ENCODE data around the gene SETBP1. TPM values are rescaled to one million over a fixed set of nuclear protein-coding genes. Genes with fewer than 3 reads are reported as not detected.

The SETBP1 gene
- total RNA-seq, 2 experiments from 2014 or later: 6.4 to 6.7 TPM

- Mint-ChIP-seq H3K36me3 (no peaks in the 10 kb centered on the region), H3K9me3 (no peaks in the 10 kb centered on the region), H3K27me3 (peaks cover 2% of the 10 kb centered on the region), H3K4me3 (no peak overlapping the region), H3K27ac (no peak overlapping the region), H3K4me1 (ENCODE audit: low read depth) (no peaks in the 10 kb centered on the region)
- intact Hi-C loops (cut with micrococcal nuclease): no loop called here
- no peak for DNase-seq
- CTCF ChIA-PET: interaction anchor here (0.9 kb wide), 1 partner anchor 301 kb away, joined by 3 read pairs; no protein-coding TSS in a partner anchor
- POLR2A ChIA-PET: no interaction called here
Measured at GRCh38 chr18:44979748-44980147, 299.1 kb downstream of the SETBP1 start.

- ChIA-PET CTCF (no interaction called here), POLR2A (no interaction called here)
Measured at GRCh38 chr18:44981121-44981520, 300.4 kb downstream of the SETBP1 start.

GRCh38 chr18:44986933-44987332 is 306.2 kb downstream of the SETBP1 start:
- intact Hi-C loops (cut with micrococcal nuclease): no loop called here
- DNase-seq: no peak
- H3K9me3 Mint-ChIP-seq: no peaks in the 10 kb centered on the region
- CTCF ChIA-PET: no interaction called here
- H3K27ac Mint-ChIP-seq: no peak overlapping the region
- no peaks in the 10 kb centered on the region for H3K36me3 Mint-ChIP-seq
- H3K4me3 Mint-ChIP-seq: no peak overlapping the region
- no peaks in the 10 kb centered on the region for H3K27me3 Mint-ChIP-seq
- POLR2A ChIA-PET: no interaction called here
- H3K4me1 Mint-ChIP-seq (ENCODE audit: low read depth): no peaks in the 10 kb centered on the region

More at GRCh38 chr18:44981121-44981520, 300.4 kb downstream of the SETBP1 start:
- no peaks in the 10 kb centered on the region for H3K36me3 Mint-ChIP-seq
- H3K4me1 Mint-ChIP-seq (ENCODE audit: low read depth): no peaks in the 10 kb centered on the region
- no peaks in the 10 kb centered on the region for H3K27me3 Mint-ChIP-seq
- H3K27ac Mint-ChIP-seq: no peak overlapping the region
- H3K9me3 Mint-ChIP-seq: no peaks in the 10 kb centered on the region
- DNase-seq: no peak
- intact Hi-C loops (cut with micrococcal nuclease): no loop called here
- no peak overlapping the region for H3K4me3 Mint-ChIP-seq

- POLR2A ChIA-PET: no interaction called here
- no peak for DNase-seq
- no peaks in the 10 kb centered on the region for H3K9me3 Mint-ChIP-seq
- no peak overlapping the region for H3K27ac Mint-ChIP-seq
- intact Hi-C loops (cut with micrococcal nuclease): no loop called here
- CTCF ChIA-PET: no interaction called here
- no peaks in the 10 kb centered on the region for H3K36me3 Mint-ChIP-seq
- no peaks in the 10 kb centered on the region for H3K4me1 Mint-ChIP-seq (ENCODE audit: low read depth)
- H3K27me3 Mint-ChIP-seq: no peaks in the 10 kb centered on the region
- no peak overlapping the region for H3K4me3 Mint-ChIP-seq
Measured at GRCh38 chr18:44987371-44987770, 306.7 kb downstream of the SETBP1 start.

- ChIA-PET POLR2A (no interaction called here), CTCF (no interaction called here)
- H3K27me3 Mint-ChIP-seq: no peaks in the 10 kb centered on the region
- no peak for DNase-seq
- no peak overlapping the region for H3K4me3 Mint-ChIP-seq
- no peaks in the 10 kb centered on the region for H3K36me3 Mint-ChIP-seq
- intact Hi-C loops (cut with micrococcal nuclease): no loop called here
- no peaks in the 10 kb centered on the region for H3K9me3 Mint-ChIP-seq
- H3K27ac Mint-ChIP-seq: no peak overlapping the region
- H3K4me1 Mint-ChIP-seq (ENCODE audit: low read depth): no peaks in the 10 kb centered on the region
Measured at GRCh38 chr18:44988821-44989587, 308.3 kb downstream of the SETBP1 start.

GRCh38 chr18:44996261-44996660 is 315.6 kb downstream of the SETBP1 start:
- POLR2A ChIA-PET: no interaction called here
- CTCF ChIA-PET: no interaction called here

GRCh38 chr18:44997174-44997573 is 316.5 kb downstream of the SETBP1 start:
- DNase-seq: no peak
- H3K36me3 Mint-ChIP-seq: no peaks in the 10 kb centered on the region
- no peaks in the 10 kb centered on the region for H3K4me1 Mint-ChIP-seq (ENCODE audit: low read depth)
- no peak overlapping the region for H3K27ac Mint-ChIP-seq
- intact Hi-C loops (cut with micrococcal nuclease): no loop called here
- H3K27me3 Mint-ChIP-seq: no peaks in the 10 kb centered on the region
- H3K9me3 Mint-ChIP-seq: peaks cover 3% of the 10 kb centered on the region
- ChIA-PET CTCF (no interaction called here), POLR2A (no interaction called here)
- H3K4me3 Mint-ChIP-seq: no peak overlapping the region

More at GRCh38 chr18:44996261-44996660, 315.6 kb downstream of the SETBP1 start:
- intact Hi-C loops (cut with micrococcal nuclease): no loop called here
- no peak overlapping the region for H3K27ac Mint-ChIP-seq
- peaks cover 3% of the 10 kb centered on the region for H3K9me3 Mint-ChIP-seq
- DNase-seq: no peak
- H3K4me3 Mint-ChIP-seq: no peak overlapping the region
- H3K27me3 Mint-ChIP-seq: no peaks in the 10 kb centered on the region
- no peaks in the 10 kb centered on the region for H3K4me1 Mint-ChIP-seq (ENCODE audit: low read depth)
- H3K36me3 Mint-ChIP-seq: no peaks in the 10 kb centered on the region

GRCh38 chr18:44998360-44998759 is 317.7 kb downstream of the SETBP1 start:
- Mint-ChIP-seq H3K4me1 (ENCODE audit: low read depth) (no peaks in the 10 kb centered on the region), H3K27me3 (no peaks in the 10 kb centered on the region), H3K9me3 (peaks cover 3% of the 10 kb centered on the region), H3K36me3 (no peaks in the 10 kb centered on the region), H3K4me3 (no peak overlapping the region), H3K27ac (no peak overlapping the region)
- intact Hi-C loops (cut with micrococcal nuclease): no loop called here
- POLR2A ChIA-PET: no interaction called here
- CTCF ChIA-PET: no interaction called here
- DNase-seq: no peak

- ChIA-PET CTCF (no interaction called here), POLR2A (no interaction called here)
- no peak overlapping the region for H3K27ac Mint-ChIP-seq
- no peak overlapping the region for H3K4me3 Mint-ChIP-seq
- DNase-seq: no peak
- H3K9me3 Mint-ChIP-seq: no peaks in the 10 kb centered on the region
- intact Hi-C loops (cut with micrococcal nuclease): no loop called here
- no peaks in the 10 kb centered on the region for H3K27me3 Mint-ChIP-seq
- H3K36me3 Mint-ChIP-seq: no peaks in the 10 kb centered on the region
- H3K4me1 Mint-ChIP-seq (ENCODE audit: low read depth): peaks cover 6% of the 10 kb centered on the region
Measured at GRCh38 chr18:45004546-45005080, 323.9 kb downstream of the SETBP1 start.

- peaks cover 10% of the 10 kb centered on the region for H3K4me1 Mint-ChIP-seq (ENCODE audit: low read depth)
- DNase-seq: no peak
- H3K27me3 Mint-ChIP-seq: peaks cover under 1% of the 10 kb centered on the region
- no peaks in the 10 kb centered on the region for H3K36me3 Mint-ChIP-seq
- H3K4me3 Mint-ChIP-seq: no peak overlapping the region
- H3K9me3 Mint-ChIP-seq: no peaks in the 10 kb centered on the region
- intact Hi-C loops (cut with micrococcal nuclease): no loop called here
- ChIA-PET CTCF (no interaction called here), POLR2A (no interaction called here)
- H3K27ac Mint-ChIP-seq: no peak overlapping the region
Measured at GRCh38 chr18:45006934-45007333, 326.2 kb downstream of the SETBP1 start.

- DNase-seq: no peak
- CTCF ChIA-PET: no interaction called here
- POLR2A ChIA-PET: no interaction called here
- Mint-ChIP-seq H3K4me3 (no peak overlapping the region), H3K36me3 (no peaks in the 10 kb centered on the region), H3K4me1 (ENCODE audit: low read depth) (peaks cover 10% of the 10 kb centered on the region), H3K27ac (no peak overlapping the region), H3K27me3 (peaks cover 2% of the 10 kb centered on the region), H3K9me3 (no peaks in the 10 kb centered on the region)
- intact Hi-C loops (cut with micrococcal nuclease): no loop called here
Measured at GRCh38 chr18:45007531-45007930, 326.8 kb downstream of the SETBP1 start.

- no peak overlapping the region for H3K27ac Mint-ChIP-seq
- no peak overlapping the region for H3K4me3 Mint-ChIP-seq
- no peaks in the 10 kb centered on the region for H3K9me3 Mint-ChIP-seq
- POLR2A ChIA-PET: no interaction called here
- H3K4me1 Mint-ChIP-seq (ENCODE audit: low read depth): peaks cover 10% of the 10 kb centered on the region
- CTCF ChIA-PET: interaction anchor here (1.1 kb wide), 1 partner anchor 18 kb away, joined by 3 read pairs; no protein-coding TSS in a partner anchor
- no peaks in the 10 kb centered on the region for H3K36me3 Mint-ChIP-seq
- H3K27me3 Mint-ChIP-seq: peaks cover 2% of the 10 kb centered on the region
- no peak for DNase-seq
- intact Hi-C loops (cut with micrococcal nuclease): no loop called here
Measured at GRCh38 chr18:45008694-45009413, 328.2 kb downstream of the SETBP1 start.

- Mint-ChIP-seq H3K27ac (no peak overlapping the region), H3K9me3 (no peaks in the 10 kb centered on the region), H3K4me1 (ENCODE audit: low read depth) (peaks cover 10% of the 10 kb centered on the region), H3K36me3 (no peaks in the 10 kb centered on the region), H3K4me3 (no peak overlapping the region), H3K27me3 (peaks cover 2% of the 10 kb centered on the region)
- POLR2A ChIA-PET: no interaction called here
- CTCF ChIA-PET: no interaction called here
- no peak for DNase-seq
- intact Hi-C loops (cut with micrococcal nuclease): no loop called here
Measured at GRCh38 chr18:45009756-45010155, 329.1 kb downstream of the SETBP1 start.
